ENCODE results near the gene OBP2A. TPM values are rescaled to one million over a fixed set of nuclear protein-coding genes. Genes with fewer than 3 reads are reported as not detected.

Gene OBP2A
- total RNA-seq, 1 experiment from 2014 or later, result not detected

DNA sequence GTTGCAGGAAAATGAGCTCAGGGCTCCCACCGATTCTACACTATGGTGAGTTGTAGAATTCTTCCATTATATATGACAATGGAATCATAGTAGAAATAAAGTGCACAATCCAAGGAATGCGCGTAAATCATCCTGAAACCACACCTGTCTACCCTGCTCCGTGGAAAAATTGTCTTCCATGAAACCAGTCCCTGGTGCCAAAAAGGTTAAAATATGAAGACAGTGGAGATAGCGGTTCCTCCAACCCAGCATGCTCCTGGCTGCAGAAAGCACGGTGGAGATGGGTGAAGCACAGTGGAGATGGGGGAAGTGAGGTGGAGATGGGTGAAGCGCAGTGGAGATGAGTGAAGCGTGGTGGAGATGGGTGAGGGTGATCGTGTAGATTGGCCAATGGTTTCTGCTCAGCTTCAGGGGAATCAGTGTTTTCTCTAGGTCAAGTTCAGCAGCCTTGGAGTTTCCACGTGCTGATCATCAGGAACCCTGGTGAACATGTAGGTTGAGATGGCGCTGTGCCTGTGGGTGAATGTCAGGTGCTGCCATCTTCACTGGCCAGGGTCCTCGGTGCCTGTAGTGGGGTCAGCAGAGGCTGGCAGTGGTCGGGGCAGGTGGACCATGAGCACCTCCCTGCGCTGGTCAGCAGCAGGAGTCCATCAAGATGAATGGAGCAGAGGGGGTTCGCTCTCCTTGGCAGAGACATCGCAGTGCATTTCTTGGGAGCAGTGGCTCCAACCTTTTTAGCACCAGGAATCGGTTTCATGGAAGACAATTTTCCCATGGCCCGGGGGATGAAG, 35.9 kb downstream of the OBP2A start:
- DNase-seq, result no peak
- BruUV-seq (replicated peaks), result no TSS peak
- H3K4me1 Mint-ChIP-seq (ENCODE audit: low read depth, unreplicated experiment), result no peaks in the 10 kb centered on the region
- H3K36me3 Mint-ChIP-seq (ENCODE audit: insufficient read depth, unreplicated experiment), result no peaks in the 10 kb centered on the region
- TF ChIP-seq, protein P1, sequence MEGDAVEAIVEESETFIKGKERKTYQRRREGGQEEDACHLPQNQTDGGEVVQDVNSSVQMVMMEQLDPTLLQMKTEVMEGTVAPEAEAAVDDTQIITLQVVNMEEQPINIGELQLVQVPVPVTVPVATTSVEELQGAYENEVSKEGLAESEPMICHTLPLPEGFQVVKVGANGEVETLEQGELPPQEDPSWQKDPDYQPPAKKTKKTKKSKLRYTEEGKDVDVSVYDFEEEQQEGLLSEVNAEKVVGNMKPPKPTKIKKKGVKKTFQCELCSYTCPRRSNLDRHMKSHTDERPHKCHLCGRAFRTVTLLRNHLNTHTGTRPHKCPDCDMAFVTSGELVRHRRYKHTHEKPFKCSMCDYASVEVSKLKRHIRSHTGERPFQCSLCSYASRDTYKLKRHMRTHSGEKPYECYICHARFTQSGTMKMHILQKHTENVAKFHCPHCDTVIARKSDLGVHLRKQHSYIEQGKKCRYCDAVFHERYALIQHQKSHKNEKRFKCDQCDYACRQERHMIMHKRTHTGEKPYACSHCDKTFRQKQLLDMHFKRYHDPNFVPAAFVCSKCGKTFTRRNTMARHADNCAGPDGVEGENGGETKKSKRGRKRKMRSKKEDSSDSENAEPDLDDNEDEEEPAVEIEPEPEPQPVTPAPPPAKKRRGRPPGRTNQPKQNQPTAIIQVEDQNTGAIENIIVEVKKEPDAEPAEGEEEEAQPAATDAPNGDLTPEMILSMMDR (IDR thresholded peaks at IDR 0.05; ENCODE audit: insufficient read depth in 1 of 2, low read depth in 1 of 2, low read length in 1 of 2, severe bottlenecking in 1 of 2, unreplicated experiment in 1 of 2), result no peak
- intact Hi-C loops (cut with micrococcal nuclease; ENCODE audit: unreplicated experiment), result no loop called here
- H3K9me3 Mint-ChIP-seq (ENCODE audit: unreplicated experiment), result no peaks in the 10 kb centered on the region
- Histone ChIP-seq H3K27me3 (replicated peaks; ENCODE audit: control insufficient read depth, insufficient read depth, low read length) (no peaks in the 10 kb centered on the region), H3K4me1 (no peaks in the 10 kb centered on the region), H3K4me3 (ENCODE audit: low read depth, low read length) (no peak overlapping the region), H3K36me3 (ENCODE audit: control insufficient read depth, insufficient read depth, low read length) (no peaks in the 10 kb centered on the region), H3K9me3 (no peaks in the 10 kb centered on the region)
- ChIA-PET CTCF (no interaction called here), POLR2A (no interaction called here)
- peaks cover 6% of the 10 kb centered on the region for H3K27me3 Mint-ChIP-seq (ENCODE audit: insufficient read depth, unreplicated experiment)
- no peak overlapping the region for H3K27ac Mint-ChIP-seq (ENCODE audit: unreplicated experiment)
- no peak overlapping the region for H3K4me3 Mint-ChIP-seq (ENCODE audit: unreplicated experiment)

- POLR2A ChIA-PET, result no interaction called here
- Histone ChIP-seq H3K4me3 (ENCODE audit: low read depth, low read length) (no peak overlapping the region), H3K27me3 (replicated peaks; ENCODE audit: control insufficient read depth, insufficient read depth, low read length) (no peaks in the 10 kb centered on the region), H3K9me3 (no peaks in the 10 kb centered on the region), H3K4me1 (no peaks in the 10 kb centered on the region), H3K36me3 (ENCODE audit: control insufficient read depth, insufficient read depth, low read length) (no peaks in the 10 kb centered on the region)
- TF ChIP-seq, protein P1 (IDR thresholded peaks at IDR 0.05; ENCODE audit: insufficient read depth in 1 of 2, low read depth in 1 of 2, low read length in 1 of 2, severe bottlenecking in 1 of 2, unreplicated experiment in 1 of 2), result no peak
- H3K27ac Mint-ChIP-seq (ENCODE audit: unreplicated experiment), result no peak overlapping the region
- H3K9me3 Mint-ChIP-seq (ENCODE audit: unreplicated experiment), result no peaks in the 10 kb centered on the region
- H3K4me1 Mint-ChIP-seq (ENCODE audit: low read depth, unreplicated experiment), result no peaks in the 10 kb centered on the region
- peaks cover 6% of the 10 kb centered on the region for H3K27me3 Mint-ChIP-seq (ENCODE audit: insufficient read depth, unreplicated experiment)
- H3K36me3 Mint-ChIP-seq (ENCODE audit: insufficient read depth, unreplicated experiment), result no peaks in the 10 kb centered on the region
- BruUV-seq (replicated peaks), result no TSS peak
- CTCF ChIA-PET, result no interaction called here
- H3K4me3 Mint-ChIP-seq (ENCODE audit: unreplicated experiment), result no peak overlapping the region
- no peak for DNase-seq
- intact Hi-C loops (cut with micrococcal nuclease; ENCODE audit: unreplicated experiment), result no loop called here
Observed at GRCh38 chr9:135582541-135582940, 36.6 kb downstream of the OBP2A start.

GRCh38 chr9:135582966-135583687, 37.2 kb downstream of the OBP2A start:
- ChIA-PET POLR2A (no interaction called here), CTCF (no interaction called here)
- Mint-ChIP-seq H3K4me3 (ENCODE audit: unreplicated experiment) (no peak overlapping the region), H3K4me1 (ENCODE audit: low read depth, unreplicated experiment) (no peaks in the 10 kb centered on the region), H3K9me3 (ENCODE audit: unreplicated experiment) (no peaks in the 10 kb centered on the region), H3K36me3 (ENCODE audit: insufficient read depth, unreplicated experiment) (no peaks in the 10 kb centered on the region), H3K27ac (ENCODE audit: unreplicated experiment) (no peak overlapping the region), H3K27me3 (ENCODE audit: insufficient read depth, unreplicated experiment) (peaks cover 6% of the 10 kb centered on the region)
- Histone ChIP-seq H3K4me1 (no peaks in the 10 kb centered on the region), H3K4me3 (ENCODE audit: low read depth, low read length) (no peak overlapping the region), H3K9me3 (no peaks in the 10 kb centered on the region), H3K27me3 (replicated peaks; ENCODE audit: control insufficient read depth, insufficient read depth, low read length) (no peaks in the 10 kb centered on the region), H3K36me3 (ENCODE audit: control insufficient read depth, insufficient read depth, low read length) (no peaks in the 10 kb centered on the region)
- intact Hi-C loops (cut with micrococcal nuclease; ENCODE audit: unreplicated experiment), result no loop called here
- TF ChIP-seq, protein P1 (IDR thresholded peaks at IDR 0.05; ENCODE audit: insufficient read depth in 1 of 2, low read depth in 1 of 2, low read length in 1 of 2, severe bottlenecking in 1 of 2, unreplicated experiment in 1 of 2), result no peak
- no TSS peak for BruUV-seq (replicated peaks)
- DNase-seq, result no peak
